Karpas-422 (cell line): ENCODE measurements around the gene SUMF1. TPM values are rescaled to one million over a fixed set of nuclear protein-coding genes. Genes with fewer than 3 reads are reported as not detected.

Experiments
- DNase-seq: peaks from one replicate; pipeline ENCODE4 v3.0.0-alpha.2; 2015
- H2AFZ ChIP-seq: fragments of 200-600 bp; sonication (generic); 2 replicates; pipeline ENCODE4 v1.6.1; 2014; ENCODE audit warnings: antibody characterized with exemption, low read length, mixed read lengths
- H3K27ac ChIP-seq: fragments of 200-600 bp; sonication (generic); 2 replicates; pipeline ENCODE4 v1.5.1; 2014; ENCODE audit warnings: mild to moderate bottlenecking, low read length, moderate library complexity
- H3K27me3 ChIP-seq: fragments of 200-600 bp; sonication (generic); 2 replicates; pipeline ENCODE4 v1.6.1; 2014; ENCODE audit warnings: low read length, mixed read lengths
- H3K36me3 ChIP-seq: fragments of 200-600 bp; sonication (generic); 2 replicates; pipeline ENCODE4 v1.6.1; 2014; ENCODE audit warnings: low read length, mixed read lengths; ENCODE audit not compliant: insufficient read depth
- H3K4me1 ChIP-seq: fragments of 200-600 bp; sonication (generic); 2 replicates; pipeline ENCODE4 v1.6.1; 2014; ENCODE audit warnings: mild to moderate bottlenecking, low read length, mixed read lengths
- H3K4me2 ChIP-seq: fragments of 200-600 bp; sonication (generic); 2 replicates; pipeline ENCODE4 v1.6.1; 2014; ENCODE audit warnings: low read length, low read depth, mild to moderate bottlenecking; ENCODE audit not compliant: poor library complexity, severe bottlenecking
- H3K4me3 ChIP-seq: fragments of 200-600 bp; sonication (generic); 2 replicates; pipeline ENCODE4 v1.5.1; 2014; ENCODE audit warnings: mild to moderate bottlenecking, antibody characterized with exemption, low read length, mixed read lengths
- H3K79me2 ChIP-seq: fragments of 200-600 bp; sonication (generic); 2 replicates; pipeline ENCODE4 v1.6.1; 2014; ENCODE audit warnings: mild to moderate bottlenecking, low read length, mixed read lengths
- H3K9ac ChIP-seq: fragments of 200-600 bp; sonication (generic); 2 replicates; pipeline ENCODE4 v1.6.0; 2014; ENCODE audit warnings: low read length
- H3K9me2 ChIP-seq: fragments of 200-600 bp; sonication (generic), shearing (Covaris generic); replicated peaks from 2 replicates; pipeline ENCODE4 v1.6.0; 2014; ENCODE audit warnings: mild to moderate bottlenecking, low read length, moderate library complexity; ENCODE audit not compliant: insufficient read depth
- H3K9me3 ChIP-seq: fragments of 300-700, 200-600 bp; sonication (generic); 2 replicates; pipeline ENCODE4 v1.6.1; 2014; ENCODE audit warnings: low read length, mixed read lengths
- H4K20me1 ChIP-seq: fragments of 200-600 bp; sonication (generic); 2 replicates; pipeline ENCODE4 v1.6.1; 2014; ENCODE audit warnings: mild to moderate bottlenecking, antibody characterized with exemption, low read length, low read depth; ENCODE audit not compliant: insufficient read depth
- total RNA-seq: library from RNA; depleted of rRNA; stranded (reverse); fragments of >200 nt; shearing (Covaris generic); gene quantifications from 2 replicates; pipeline ENCODE4 v1.2.3, GENCODE V29; 2014; ENCODE audit warnings: low replicate concordance; rRNA removed

The SUMF1 gene
- total RNA-seq, 1 experiment from 2014 or later: 13.5 TPM

GRCh38 chr3:4322635-4323034, 144.4 kb downstream of the SUMF1 start:
- DNase-seq: peak; percentile 34
- Histone ChIP-seq H3K9ac (no peak overlapping the region), H3K27me3 (no peaks in the 10 kb centered on the region), H3K9me3 (no peaks in the 10 kb centered on the region), H3K36me3 (no peaks in the 10 kb centered on the region), H3K4me1 (no peaks in the 10 kb centered on the region), H3K4me3 (no peak overlapping the region), H3K79me2 (no peaks in the 10 kb centered on the region), H4K20me1 (no peaks in the 10 kb centered on the region), H2AFZ (no peak overlapping the region), H3K9me2 (no peaks in the 10 kb centered on the region), H3K4me2 (no peak overlapping the region), H3K27ac (no peak overlapping the region)

GRCh38 chr3:4321732-4322131, 145.3 kb downstream of the SUMF1 start:
- no peak overlapping the region for H3K4me3 ChIP-seq
- no peak overlapping the region for H3K9ac ChIP-seq
- no peak for DNase-seq
- no peak overlapping the region for H3K4me2 ChIP-seq
- H3K9me2 ChIP-seq: no peaks in the 10 kb centered on the region
- H3K9me3 ChIP-seq: no peaks in the 10 kb centered on the region
- no peaks in the 10 kb centered on the region for H3K4me1 ChIP-seq
- H4K20me1 ChIP-seq: no peaks in the 10 kb centered on the region
- H3K27ac ChIP-seq: no peak overlapping the region
- no peak overlapping the region for H2AFZ ChIP-seq
- H3K79me2 ChIP-seq: no peaks in the 10 kb centered on the region
- no peaks in the 10 kb centered on the region for H3K36me3 ChIP-seq
- H3K27me3 ChIP-seq: no peaks in the 10 kb centered on the region

GRCh38 chr3:4320096-4320911, 146.8 kb downstream of the SUMF1 start:
- Histone ChIP-seq H3K4me3 (no peak overlapping the region), H3K4me1 (no peaks in the 10 kb centered on the region), H3K79me2 (no peaks in the 10 kb centered on the region), H2AFZ (no peak overlapping the region), H3K27me3 (no peaks in the 10 kb centered on the region), H3K9ac (no peak overlapping the region), H4K20me1 (no peaks in the 10 kb centered on the region), H3K9me3 (no peaks in the 10 kb centered on the region), H3K4me2 (no peak overlapping the region), H3K27ac (no peak overlapping the region), H3K9me2 (no peaks in the 10 kb centered on the region), H3K36me3 (no peaks in the 10 kb centered on the region)
- no peak for DNase-seq

- no peak overlapping the region for H3K9ac ChIP-seq
- no peaks in the 10 kb centered on the region for H3K4me1 ChIP-seq
- H3K36me3 ChIP-seq: no peaks in the 10 kb centered on the region
- H3K27ac ChIP-seq: no peak overlapping the region
- H4K20me1 ChIP-seq: no peaks in the 10 kb centered on the region
- no peaks in the 10 kb centered on the region for H3K9me2 ChIP-seq
- DNase-seq: peak; percentile 46
- H3K27me3 ChIP-seq: no peaks in the 10 kb centered on the region
- no peak overlapping the region for H3K4me3 ChIP-seq
- no peak overlapping the region for H3K4me2 ChIP-seq
- no peaks in the 10 kb centered on the region for H3K9me3 ChIP-seq
- H2AFZ ChIP-seq: no peak overlapping the region
- peaks cover 5% of the 10 kb centered on the region; the same call in 1 of the 2 replicates for H3K79me2 ChIP-seq
These were observed 152.4 kb downstream of the SUMF1 start for GRCh38 chr3:4314688-4315087.

GRCh38 chr3:4313606-4314293, 153.3 kb downstream of the SUMF1 start:
- Histone ChIP-seq H3K36me3 (no peaks in the 10 kb centered on the region), H3K4me3 (no peak overlapping the region), H3K27ac (no peak overlapping the region), H3K9ac (no peak overlapping the region), H2AFZ (no peak overlapping the region), H3K9me2 (no peaks in the 10 kb centered on the region), H3K4me1 (no peaks in the 10 kb centered on the region), H3K4me2 (no peak overlapping the region), H3K9me3 (no peaks in the 10 kb centered on the region), H3K79me2 (peaks cover 7% of the 10 kb centered on the region; the same call in 1 of the 2 replicates), H3K27me3 (no peaks in the 10 kb centered on the region), H4K20me1 (no peaks in the 10 kb centered on the region)
- DNase-seq: no peak

GRCh38 chr3:4311496-4311895, 155.6 kb downstream of the SUMF1 start:
- DNase-seq: no peak
- Histone ChIP-seq H3K36me3 (peaks cover 6% of the 10 kb centered on the region; the same call in 1 of the 2 replicates), H2AFZ (no peak overlapping the region), H3K27ac (no peak overlapping the region), H3K9ac (no peak overlapping the region), H3K9me2 (no peaks in the 10 kb centered on the region), H3K79me2 (peaks cover 10% of the 10 kb centered on the region; the same call in 1 of the 2 replicates), H3K4me1 (no peaks in the 10 kb centered on the region), H3K27me3 (no peaks in the 10 kb centered on the region), H3K4me2 (no peak overlapping the region), H3K9me3 (no peaks in the 10 kb centered on the region), H3K4me3 (no peak overlapping the region), H4K20me1 (no peaks in the 10 kb centered on the region)

Other genes with a start within 250 kb of the SUMF1 start
- gene SETMAR, start 163.9 kb downstream of the SUMF1 start, total RNA-seq: 6.0 and 16.9 TPM in 2 replicates
- gene ITPR1, start 26.1 kb upstream of the SUMF1 start, total RNA-seq: 18.2 and 22.2 TPM in 2 replicates